SK-N-SH (cell line): ENCODE measurements around the gene KIF4A. TPM values are rescaled to one million over a fixed set of nuclear protein-coding genes. Genes with fewer than 3 reads are reported as not detected.

Source experiments
- CTCF ChIA-PET: fragments of 300-600, 350-600 bp; formaldehyde crosslinking; extraction: SDS; loops from one replicate; lab custom pipeline; 2021; lab: Yijun Ruan, JAX
- POLR2A ChIA-PET: fragments of 350-600 bp; sonication (Branson Sonifier 250); formaldehyde crosslinking; extraction: SDS; loops from one replicate; lab custom pipeline; 2020; ENCODE audit warnings: antibody characterized with exemption, inconsistent platforms; lab: Yijun Ruan, JAX
- DNase-seq: peaks from one replicate; pipeline ENCODE4 v3.0.0; 2012
- H2AFZ ChIP-seq: fragments of 200-600 bp; sonication (generic); 2 replicates; pipeline ENCODE4 v1.8.1; 2016; ENCODE audit warnings: antibody characterized with exemption, mild to moderate bottlenecking, low read depth
- H3F3A ChIP-seq: fragments of 200-600 bp; sonication (generic); replicated peaks from 2 replicates; pipeline ENCODE3; 2016; ENCODE audit warnings: antibody characterized with exemption, mild to moderate bottlenecking; ENCODE audit not compliant: insufficient read depth
- H3K27ac ChIP-seq, 2 experiments: fragments of 200-500 bp in 1 of 2; fragments of 200-600 bp in 1 of 2; sonication (Bioruptor generic) in 1 of 2; sonication (generic), shearing (Covaris generic) in 1 of 2; 2 replicates each; pipeline versions ENCODE4 v1.5.1 to v1.6.1; 2014 to 2016; ENCODE audit warnings: low read depth in 2 of 2, inconsistent platforms in 1 of 2, low read length in 1 of 2, mild to moderate bottlenecking in 1 of 2, mixed read lengths in 1 of 2
- H3K27me3 ChIP-seq: fragments of 200-600 bp; sonication (generic), shearing (Covaris generic); 2 replicates; pipeline ENCODE4 v1.6.1; 2016; ENCODE audit warnings: mixed run types; ENCODE audit not compliant: insufficient read depth
- H3K36me3 ChIP-seq, 2 experiments: fragments of 200-500 bp in 1 of 2; fragments of 200-600 bp in 1 of 2; sonication (Bioruptor generic) in 1 of 2; sonication (generic) in 1 of 2; replicated peaks in 1 of 2; 2 replicates each; pipeline versions ENCODE3 to v1.5.1; 2014 to 2016; ENCODE audit warnings: low read length in 1 of 2, mild to moderate bottlenecking in 1 of 2; ENCODE audit not compliant: insufficient read depth in 2 of 2, control insufficient read depth in 1 of 2
- H3K4me1 ChIP-seq, 2 experiments: fragments of 200-500 bp in 1 of 2; fragments of 200-600 bp in 1 of 2; sonication (Bioruptor generic) in 1 of 2; sonication (generic), shearing (Covaris generic) in 1 of 2; 2 replicates each; pipeline versions ENCODE4 v1.5.1 to v1.6.1; 2014 to 2016; ENCODE audit warnings: low read depth in 1 of 2, low read length in 1 of 2, mixed run types in 1 of 2; ENCODE audit not compliant: insufficient read depth in 2 of 2, control insufficient read depth in 1 of 2
- H3K4me2 ChIP-seq: fragments of 200-600 bp; sonication (generic), shearing (Covaris generic); 2 replicates; pipeline ENCODE4 v1.6.1; 2017; ENCODE audit warnings: mixed run types
- H3K4me3 ChIP-seq, 2 experiments: fragments of 200-500 bp in 1 of 2; fragments of 200-600 bp in 1 of 2; sonication (Bioruptor generic) in 1 of 2; sonication (generic), shearing (Covaris generic) in 1 of 2; 2 replicates each; pipeline versions ENCODE4 v1.5.1 to v1.8.1; 2014 to 2016; ENCODE audit warnings: low read depth in 2 of 2, inconsistent platforms in 1 of 2, low read length in 1 of 2, mild to moderate bottlenecking in 1 of 2, mixed read lengths in 1 of 2, moderate library complexity in 1 of 2
- H3K79me2 ChIP-seq: fragments of 200-600 bp; sonication (generic); 2 replicates; pipeline ENCODE4 v1.8.1; 2017; ENCODE audit warnings: mild to moderate bottlenecking; ENCODE audit not compliant: insufficient read depth
- H3K9ac ChIP-seq: fragments of 200-600 bp; sonication (generic); 2 replicates; pipeline ENCODE4 v1.6.1; 2017; ENCODE audit warnings: mixed run types
- H3K9me2 ChIP-seq: fragments of 200-600 bp; sonication (generic); 2 replicates; pipeline ENCODE4 v1.6.1; 2017; ENCODE audit warnings: mixed run types
- H3K9me3 ChIP-seq: fragments of 200-600 bp; sonication (generic); 2 replicates; pipeline ENCODE4 v1.6.1; 2017; ENCODE audit warnings: mixed run types, mild to moderate bottlenecking, moderate library complexity
- H4K20me1 ChIP-seq: fragments of 200-600 bp; sonication (generic); 2 replicates; pipeline ENCODE4 v1.6.1; 2017; ENCODE audit warnings: mild to moderate bottlenecking, mixed run types; ENCODE audit not compliant: insufficient read depth
- CHD2 ChIP-seq: fragments of 150-350 bp; IDR thresholded peaks from 2 replicates; pipeline ENCODE4 v1.6.1; 2018; ENCODE audit warnings: low read length; ENCODE audit not compliant: partially characterized antibody
- EP300 ChIP-seq, 2 experiments: IDR thresholded peaks; 2 replicates each; pipeline versions ENCODE4 v1.4.0 to v1.6.1; 2012; ENCODE audit warnings: borderline replicate concordance in 1 of 2, low read depth in 1 of 2, low read length in 1 of 2
- EZH2phosphoT487 ChIP-seq: fragments of 200-600 bp; sonication (generic); IDR thresholded peaks from 2 replicates; pipeline ENCODE4 v1.6.1; 2017; ENCODE audit warnings: low read depth, mixed run types, mild to moderate bottlenecking, antibody characterized with exemption, moderate library complexity, borderline replicate concordance
- FOSL2 ChIP-seq: IDR thresholded peaks from 2 replicates; pipeline ENCODE4 v1.4.0; 2012; ENCODE audit warnings: low read depth, mild to moderate bottlenecking, moderate library complexity, borderline replicate concordance
- FOXJ3 ChIP-seq: sonication (generic); formaldehyde crosslinking; IDR thresholded peaks from 2 replicates; pipeline ENCODE4 v1.5.1; 2020; ENCODE audit warnings: mild to moderate bottlenecking, missing genetic modification reagents
- GABPA ChIP-seq: IDR thresholded peaks from 2 replicates; pipeline ENCODE4 v1.4.0; 2012; ENCODE audit warnings: low read depth, mild to moderate bottlenecking
- GATA2 ChIP-seq: sonication (generic); formaldehyde crosslinking; IDR thresholded peaks from 2 replicates; pipeline ENCODE4 v1.5.0; 2020; ENCODE audit warnings: mild to moderate bottlenecking, missing genetic modification reagents
- MEF2A ChIP-seq: IDR thresholded peaks from 2 replicates; pipeline ENCODE4 v1.4.0; 2012; ENCODE audit warnings: low read depth, borderline replicate concordance
- MXI1 ChIP-seq: IDR thresholded peaks from 2 replicates; pipeline ENCODE4 v1.6.1; 2012; ENCODE audit warnings: mild to moderate bottlenecking, low read depth, low read length, improper control_type of control experiment
- NFIC ChIP-seq: IDR thresholded peaks from 2 replicates; pipeline ENCODE4 v1.4.0; 2012; ENCODE audit warnings: borderline replicate concordance
- NRF1 ChIP-seq: IDR thresholded peaks from 2 replicates; pipeline ENCODE4 v1.6.1; 2012; ENCODE audit warnings: low read depth, mild to moderate bottlenecking, low read length
- RAD21 ChIP-seq: IDR thresholded peaks from 2 replicates; pipeline ENCODE4 v1.6.1; 2012; ENCODE audit warnings: mild to moderate bottlenecking, low read length
- RCOR1 ChIP-seq: fragments of 150-350 bp; IDR thresholded peaks from 2 replicates; pipeline ENCODE4 v1.6.1; 2017; ENCODE audit warnings: antibody characterized with exemption, low read length
- REST ChIP-seq: IDR thresholded peaks from 2 replicates; pipeline ENCODE4 v1.6.1; 2012; ENCODE audit warnings: mild to moderate bottlenecking, low read depth, low read length, moderate library complexity
- SIN3A ChIP-seq: IDR thresholded peaks from 2 replicates; pipeline ENCODE4 v1.6.1; 2012; ENCODE audit warnings: low read depth, mild to moderate bottlenecking, low read length, moderate library complexity, borderline replicate concordance
- SMC3 ChIP-seq: IDR thresholded peaks from 2 replicates; pipeline ENCODE4 v1.6.1; 2012; ENCODE audit warnings: low read depth, low read length, improper control_type of control experiment
- TCF12 ChIP-seq: IDR thresholded peaks from 2 replicates; pipeline ENCODE4 v1.4.0; 2012
- YY1 ChIP-seq: IDR thresholded peaks from 2 replicates; pipeline ENCODE4 v1.4.0; 2012; ENCODE audit warnings: low read depth, mild to moderate bottlenecking
- WGBS: methylation state at CpG from one replicate; pipeline ENCODE4 v1.1.6; 2017; ENCODE audit warnings: low lambda C conversion rate; 5-methylcytosine and 5-hydroxymethylcytosine counted together
- polyA plus RNA-seq, 3 experiments: library from polyadenylated mRNA; depleted of rRNA; stranded (reverse); fragments of >200 nt; gene quantifications; 2 replicates each; pipeline ENCODE4 v1.2.3, GENCODE V29; 2012
- TF ChIP-seq, protein P1 (sequence below): fragments of 150-350 bp; IDR thresholded peaks from 2 replicates; pipeline ENCODE4 v1.6.1; 2017; ENCODE audit warnings: antibody characterized with exemption, low read length, low read depth, borderline replicate concordance

KIF4A gene
- polyA plus RNA-seq, 1 of the 3 experiments (the other 2 are of a cell fraction) = 11.5 TPM

DNA sequence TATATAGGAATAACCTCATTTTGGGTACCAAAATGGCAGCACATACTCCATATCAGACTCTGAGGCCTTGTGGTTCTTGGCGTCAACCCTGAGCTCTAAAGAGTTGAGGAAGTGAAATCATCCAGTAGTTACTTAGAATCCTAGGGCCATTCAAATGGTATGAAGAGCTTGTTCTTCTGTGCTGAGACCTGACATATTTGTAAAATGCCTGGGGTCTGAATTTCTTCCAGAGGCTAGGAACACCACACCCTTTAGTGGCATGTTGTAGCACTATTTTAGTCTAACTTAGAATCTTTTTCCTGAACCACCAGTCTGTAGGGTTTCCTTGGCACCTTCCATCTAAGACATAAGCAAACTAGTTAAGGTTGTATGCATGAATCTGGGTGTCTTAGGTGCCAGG is 115.1 kb downstream of the KIF4A start:
- Histone ChIP-seq H3K9me2 (no peaks in the 10 kb centered on the region), H4K20me1 (no peaks in the 10 kb centered on the region), H3K79me2 (no peaks in the 10 kb centered on the region), H3K9me3 (no peaks in the 10 kb centered on the region), H3K4me1 (no peaks in the 10 kb centered on the region), H3K27ac (no peak overlapping the region), H3K4me3 (no peak overlapping the region), H3K36me3 (peaks cover 18 to 31% of the 10 kb centered on the region in 2 experiments), H3K9ac (no peak overlapping the region), H2AFZ (no peak overlapping the region), H3K27me3 (no peaks in the 10 kb centered on the region), H3F3A (no peaks in the 10 kb centered on the region), H3K4me2 (no peak overlapping the region)
- ChIA-PET POLR2A (no interaction called here), CTCF (no interaction called here)
- 40% methylated on average over 1 of the region's 1 CpG for WGBS
- no peak for TF ChIP-seq CHD2
- TF ChIP-seq MEF2A = no peak
- TF ChIP-seq SIN3A = no peak
- TF ChIP-seq REST = no peak
- TF ChIP-seq EZH2phosphoT487 = no peak
- TF ChIP-seq, protein P1, sequence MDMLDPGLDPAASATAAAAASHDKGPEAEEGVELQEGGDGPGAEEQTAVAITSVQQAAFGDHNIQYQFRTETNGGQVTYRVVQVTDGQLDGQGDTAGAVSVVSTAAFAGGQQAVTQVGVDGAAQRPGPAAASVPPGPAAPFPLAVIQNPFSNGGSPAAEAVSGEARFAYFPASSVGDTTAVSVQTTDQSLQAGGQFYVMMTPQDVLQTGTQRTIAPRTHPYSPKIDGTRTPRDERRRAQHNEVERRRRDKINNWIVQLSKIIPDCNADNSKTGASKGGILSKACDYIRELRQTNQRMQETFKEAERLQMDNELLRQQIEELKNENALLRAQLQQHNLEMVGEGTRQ = no peak
- TF ChIP-seq GATA2 = no peak
- TF ChIP-seq RCOR1 = no peak
- TF ChIP-seq TCF12 = no peak
- TF ChIP-seq FOSL2 = no peak
- TF ChIP-seq FOXJ3 = no peak
- TF ChIP-seq EP300 (IDR thresholded peaks at IDR 0.05; ENCODE audit: borderline replicate concordance in 1 of 2, low read depth in 1 of 2, low read length in 1 of 2) = no peak
- TF ChIP-seq YY1 = no peak
- no peak for TF ChIP-seq GABPA
- DNase-seq = no peak

DNA sequence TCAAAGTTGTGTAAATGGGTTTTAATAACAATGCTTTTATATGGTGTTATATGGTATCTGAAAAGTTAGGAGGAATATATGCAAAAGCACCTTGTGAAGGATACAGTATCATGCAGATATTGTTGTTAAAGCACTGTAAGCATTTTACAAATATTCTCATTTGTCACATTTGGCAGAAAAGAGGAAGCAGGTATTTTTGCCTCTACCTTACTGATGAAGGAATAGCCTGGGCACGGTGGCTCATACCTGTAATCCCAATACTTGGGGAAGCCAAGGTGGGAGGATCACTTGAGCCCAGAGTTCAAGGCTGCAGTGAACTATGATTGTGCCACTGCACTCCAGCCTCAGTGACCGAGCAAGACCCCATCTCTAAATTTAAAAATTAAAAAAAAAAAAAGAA is 121.0 kb downstream of the KIF4A start:
- Histone ChIP-seq H3K27me3 (no peaks in the 10 kb centered on the region), H3K9ac (no peak overlapping the region), H3K79me2 (no peaks in the 10 kb centered on the region), H3K36me3 (peaks cover 4 to 12% of the 10 kb centered on the region in 2 experiments), H2AFZ (no peak overlapping the region), H3F3A (no peaks in the 10 kb centered on the region), H4K20me1 (no peaks in the 10 kb centered on the region), H3K9me2 (no peaks in the 10 kb centered on the region), H3K4me3 (no peak overlapping the region), H3K4me2 (no peak overlapping the region), H3K4me1 (no peaks in the 10 kb centered on the region), H3K27ac (no peak overlapping the region), H3K9me3 (no peaks in the 10 kb centered on the region)
- TF ChIP-seq CHD2 (no peak), MEF2A (no peak), NFIC (no peak), SMC3 (no peak), FOXJ3 (no peak), RAD21 (no peak), MXI1 (no peak), YY1 (no peak), TCF12 (no peak), NRF1 (no peak), EP300 (IDR thresholded peaks at IDR 0.05; ENCODE audit: borderline replicate concordance in 1 of 2, low read depth in 1 of 2, low read length in 1 of 2) (no peak)
- DNase-seq = no peak
- WGBS = 56% methylated on average over 2 of the region's 2 CpGs
- POLR2A ChIA-PET = no interaction called here
- CTCF ChIA-PET = no interaction called here
